ENCODE data around the gene PDGFA. TPM values are rescaled to one million over a fixed set of nuclear protein-coding genes. Genes with fewer than 3 reads are reported as not detected.

PDGFA gene
- total and polyA plus RNA-seq, 11 donors, result 11.8 to 50.9 (median 20.3) TPM

DNA sequence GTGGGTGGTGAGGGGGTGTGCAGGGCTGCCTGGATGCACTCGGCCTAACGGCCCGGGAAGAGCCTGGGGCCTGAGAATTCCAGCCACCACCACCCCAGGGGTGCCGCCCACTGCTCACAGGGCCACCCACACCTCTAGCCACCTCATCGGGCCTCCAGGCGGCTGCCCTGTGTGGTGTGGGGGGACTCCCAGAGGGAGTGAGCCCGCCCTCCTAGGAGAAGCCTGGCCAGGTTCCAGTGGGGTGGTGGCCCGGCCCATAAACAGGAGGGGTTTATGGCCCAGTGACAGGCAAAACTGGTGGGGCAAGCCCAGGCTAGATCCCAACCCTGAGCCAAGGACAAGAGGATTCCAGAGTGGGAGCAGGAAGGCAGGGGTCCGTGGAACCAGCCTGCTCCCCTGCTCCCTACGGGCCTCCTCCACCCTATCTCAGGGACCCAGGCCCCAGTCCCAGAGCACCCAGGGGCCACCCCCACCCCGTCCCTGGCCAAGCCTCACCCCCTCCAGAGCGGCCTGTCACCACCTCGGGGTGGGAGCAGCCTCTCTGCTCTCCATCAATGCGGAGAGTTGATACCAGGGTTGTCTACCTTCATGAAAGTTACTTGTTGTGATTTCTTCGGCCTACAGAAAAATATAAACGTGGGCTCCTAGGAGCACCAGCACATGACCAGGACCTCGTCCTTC, 20.2 kb upstream of the PDGFA start:
- Histone ChIP-seq H3K9me3 (no peaks in the 10 kb centered on the region), H3K27ac (no peak overlapping the region), H3K4me1 (peaks cover 0 to 26% (median 17%) of the 10 kb centered on the region in 12 donors), H3K4me3 (no peak overlapping the region), H3K36me3 (no peaks in the 10 kb centered on the region), H3K27me3 (no peaks in the 10 kb centered on the region)
- intact Hi-C loops (cut with DNase I), result no loop called here
- TF ChIP-seq, protein P1, sequence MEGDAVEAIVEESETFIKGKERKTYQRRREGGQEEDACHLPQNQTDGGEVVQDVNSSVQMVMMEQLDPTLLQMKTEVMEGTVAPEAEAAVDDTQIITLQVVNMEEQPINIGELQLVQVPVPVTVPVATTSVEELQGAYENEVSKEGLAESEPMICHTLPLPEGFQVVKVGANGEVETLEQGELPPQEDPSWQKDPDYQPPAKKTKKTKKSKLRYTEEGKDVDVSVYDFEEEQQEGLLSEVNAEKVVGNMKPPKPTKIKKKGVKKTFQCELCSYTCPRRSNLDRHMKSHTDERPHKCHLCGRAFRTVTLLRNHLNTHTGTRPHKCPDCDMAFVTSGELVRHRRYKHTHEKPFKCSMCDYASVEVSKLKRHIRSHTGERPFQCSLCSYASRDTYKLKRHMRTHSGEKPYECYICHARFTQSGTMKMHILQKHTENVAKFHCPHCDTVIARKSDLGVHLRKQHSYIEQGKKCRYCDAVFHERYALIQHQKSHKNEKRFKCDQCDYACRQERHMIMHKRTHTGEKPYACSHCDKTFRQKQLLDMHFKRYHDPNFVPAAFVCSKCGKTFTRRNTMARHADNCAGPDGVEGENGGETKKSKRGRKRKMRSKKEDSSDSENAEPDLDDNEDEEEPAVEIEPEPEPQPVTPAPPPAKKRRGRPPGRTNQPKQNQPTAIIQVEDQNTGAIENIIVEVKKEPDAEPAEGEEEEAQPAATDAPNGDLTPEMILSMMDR (IDR thresholded peaks at IDR 0.05), result no peak
- TF ChIP-seq POLR2A (IDR thresholded peaks at IDR 0.05), result no peak
- ATAC-seq (no peak), DNase-seq (no peak)
- 65 to 77% (median 68%) methylated on average over 12 to 17 of the region's 17 CpGs for WGBS, 4 donors

GRCh38 chr7:538764-539685, 19.4 kb upstream of the PDGFA start:
- Histone ChIP-seq H3K4me3 (no peak overlapping the region), H3K27me3 (no peaks in the 10 kb centered on the region), H3K4me1 (peaks cover 0 to 26% (median 17%) of the 10 kb centered on the region in 12 donors), H3K36me3 (no peaks in the 10 kb centered on the region), H3K27ac (peak overlapping the region in 2 of 12 donors; percentile 30 to 34), H3K9me3 (no peaks in the 10 kb centered on the region)
- intact Hi-C loops (cut with DNase I), result no loop called here
- DNase-seq (no peak), ATAC-seq (no peak)
- no peak for TF ChIP-seq POLR2A (IDR thresholded peaks at IDR 0.05)
- TF ChIP-seq, protein P1 (IDR thresholded peaks at IDR 0.05), result no peak
- WGBS, 4 donors, result 83 to 86% (median 85%) methylated on average over 21 to 37 of the region's 37 CpGs

GRCh38 chr7:537911-538634, 18.4 kb upstream of the PDGFA start:
- 33 to 48% (median 39%) methylated on average over 15 to 21 of the region's 21 CpGs for WGBS, 4 donors
- H3K4me3 ChIP-seq, result no peak overlapping the region
- TF ChIP-seq, protein P1 (IDR thresholded peaks at IDR 0.05), result no peak
- H3K4me1 ChIP-seq, result peaks cover 0 to 21% (median 15%) of the 10 kb centered on the region in 12 donors
- peak overlapping the region in 2 of 12 donors; percentile 34 to 43 for H3K27ac ChIP-seq
- H3K9me3 ChIP-seq, result no peaks in the 10 kb centered on the region
- intact Hi-C loops (cut with DNase I), result no loop called here
- H3K36me3 ChIP-seq, result no peaks in the 10 kb centered on the region
- ATAC-seq, result peak; percentile 25 to 85 (median 78)
- no peaks in the 10 kb centered on the region for H3K27me3 ChIP-seq
- DNase-seq, result peak in 3 of 5 donors; percentile 61 to 89 (median 71)
